Measurements from ENCODE around the gene RANBP17.

DNA sequence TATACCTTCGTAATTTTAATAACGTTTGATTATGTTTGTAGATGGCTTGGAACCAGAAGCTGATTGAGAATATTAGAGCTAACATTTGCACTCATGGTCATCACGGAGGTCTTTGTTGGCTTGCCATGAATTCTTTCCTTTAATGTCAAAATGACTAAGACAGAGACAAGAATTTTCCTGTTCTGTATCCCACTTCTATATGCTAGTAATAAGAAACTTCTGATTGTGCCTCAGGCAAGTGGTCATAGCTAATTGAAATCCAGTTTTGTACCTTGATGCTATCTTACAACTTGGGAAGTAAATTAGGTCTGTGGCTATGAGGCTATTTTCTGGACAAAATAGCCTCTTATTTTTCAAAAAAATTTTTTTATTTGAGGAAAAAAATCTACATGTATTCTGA, 167.6 kb downstream of the RANBP17 start:
- TF ChIP-seq CTCF (IDR thresholded peaks at IDR 0.05), result no peak
- TF ChIP-seq EZH2 (IDR thresholded peaks at IDR 0.05; ENCODE audit: borderline replicate concordance, insufficient read depth, low read depth, low read length, poor library complexity, severe bottlenecking), result no peak
